Measurements from ENCODE around the gene PRKAA1.

DNA sequence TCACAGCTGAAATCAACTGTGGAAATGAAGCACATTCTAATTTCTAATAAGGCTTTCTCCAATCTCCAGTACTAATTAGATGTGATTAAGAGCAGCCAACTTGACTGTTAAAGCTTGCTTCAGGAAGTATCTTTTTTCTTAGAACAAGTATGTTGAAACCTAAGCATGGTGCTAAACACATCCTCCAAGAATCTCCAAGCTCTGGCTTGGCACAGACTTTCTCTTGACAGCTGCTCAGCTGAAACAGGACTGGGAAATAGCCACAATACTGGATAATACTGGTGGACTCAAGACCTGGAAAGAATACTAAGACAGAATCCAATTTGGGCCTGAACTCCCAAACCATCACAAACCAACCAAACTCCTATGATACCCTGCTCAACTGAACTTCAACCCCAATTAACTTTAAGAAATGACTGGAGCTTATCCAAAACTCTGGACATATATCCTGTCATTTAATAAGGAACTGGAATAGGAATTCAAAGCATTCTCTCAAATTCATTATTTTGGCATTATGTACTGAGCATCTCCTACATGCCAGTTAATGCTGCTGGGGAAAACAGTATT, 16.2 kb downstream of the PRKAA1 start:
- TF ChIP-seq, protein P1, sequence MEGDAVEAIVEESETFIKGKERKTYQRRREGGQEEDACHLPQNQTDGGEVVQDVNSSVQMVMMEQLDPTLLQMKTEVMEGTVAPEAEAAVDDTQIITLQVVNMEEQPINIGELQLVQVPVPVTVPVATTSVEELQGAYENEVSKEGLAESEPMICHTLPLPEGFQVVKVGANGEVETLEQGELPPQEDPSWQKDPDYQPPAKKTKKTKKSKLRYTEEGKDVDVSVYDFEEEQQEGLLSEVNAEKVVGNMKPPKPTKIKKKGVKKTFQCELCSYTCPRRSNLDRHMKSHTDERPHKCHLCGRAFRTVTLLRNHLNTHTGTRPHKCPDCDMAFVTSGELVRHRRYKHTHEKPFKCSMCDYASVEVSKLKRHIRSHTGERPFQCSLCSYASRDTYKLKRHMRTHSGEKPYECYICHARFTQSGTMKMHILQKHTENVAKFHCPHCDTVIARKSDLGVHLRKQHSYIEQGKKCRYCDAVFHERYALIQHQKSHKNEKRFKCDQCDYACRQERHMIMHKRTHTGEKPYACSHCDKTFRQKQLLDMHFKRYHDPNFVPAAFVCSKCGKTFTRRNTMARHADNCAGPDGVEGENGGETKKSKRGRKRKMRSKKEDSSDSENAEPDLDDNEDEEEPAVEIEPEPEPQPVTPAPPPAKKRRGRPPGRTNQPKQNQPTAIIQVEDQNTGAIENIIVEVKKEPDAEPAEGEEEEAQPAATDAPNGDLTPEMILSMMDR (conservative IDR thresholded peaks at IDR 0.05; ENCODE audit: low read length): no peak
- no peak for TF ChIP-seq EZH2phosphoT487 (IDR thresholded peaks at IDR 0.05; ENCODE audit: borderline replicate concordance)

Data from Loucy (cell line).